GM23248 (cell line): ENCODE data around the gene CABCOCO1.

Source experiments
- EZH2 ChIP-seq: fragments of 200-600 bp; sonication (generic); IDR thresholded peaks from 2 replicates; pipeline ENCODE4 v1.6.1; 2018; ENCODE audit warnings: antibody characterized with exemption, mild to moderate bottlenecking; ENCODE audit not compliant: insufficient read depth, poor library complexity, severe bottlenecking
- EZH2phosphoT487 ChIP-seq: fragments of 200-600 bp; sonication (generic); IDR thresholded peaks from 2 replicates; pipeline ENCODE4 v1.6.1; 2018; ENCODE audit warnings: antibody characterized with exemption, moderate library complexity, mild to moderate bottlenecking, low read depth; ENCODE audit not compliant: insufficient read depth

GRCh38 chr10:61812920-61813319 lies 150.2 kb downstream of the CABCOCO1 start:
- TF ChIP-seq EZH2 (no peak), EZH2phosphoT487 (no peak)
